C4-2B (cell line): Measurements from ENCODE around the gene DGKD.

Experiments
- H3K27ac ChIP-seq: fragments of 450-650 bp; 2 replicates; pipeline ENCODE4 v1.5.1; 2017
- CTCF ChIP-seq: fragments of 450-650 bp; conservative IDR thresholded peaks from 2 replicates; pipeline ENCODE4 v1.5.1; 2017; ENCODE audit warnings: mild to moderate bottlenecking
- ZFX ChIP-seq: fragments of 450-650 bp; IDR thresholded peaks from 2 replicates; pipeline ENCODE4 v1.6.1; 2017

Gene DGKD

DNA sequence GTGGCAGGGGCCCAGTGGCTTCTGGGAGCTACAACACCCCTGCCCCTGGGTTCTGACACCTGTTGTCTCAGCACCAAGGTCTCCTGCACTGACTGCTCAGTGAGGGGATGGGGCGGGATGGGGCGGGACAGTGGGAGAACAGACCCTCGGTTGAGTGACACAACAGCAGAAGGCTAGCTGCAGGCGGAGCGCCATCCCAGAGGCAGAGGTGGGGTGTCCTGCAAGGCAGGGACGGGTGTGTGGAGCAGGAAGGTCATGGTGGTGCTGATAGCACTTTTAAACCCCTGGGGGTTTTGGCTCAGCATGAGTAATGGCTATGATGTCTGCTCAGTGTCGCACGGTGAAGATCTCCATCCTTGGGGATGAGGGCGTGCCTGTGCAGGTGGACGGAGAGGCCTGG, 105.1 kb downstream of the DGKD start:
- TF ChIP-seq CTCF (no peak), ZFX (no peak)
- no peak overlapping the region for H3K27ac ChIP-seq

GRCh38 chr2:233460726-233461441, 106.6 kb downstream of the DGKD start:
- TF ChIP-seq CTCF: no peak
- TF ChIP-seq ZFX: no peak
- H3K27ac ChIP-seq: peak overlapping the region; percentile 64

DNA sequence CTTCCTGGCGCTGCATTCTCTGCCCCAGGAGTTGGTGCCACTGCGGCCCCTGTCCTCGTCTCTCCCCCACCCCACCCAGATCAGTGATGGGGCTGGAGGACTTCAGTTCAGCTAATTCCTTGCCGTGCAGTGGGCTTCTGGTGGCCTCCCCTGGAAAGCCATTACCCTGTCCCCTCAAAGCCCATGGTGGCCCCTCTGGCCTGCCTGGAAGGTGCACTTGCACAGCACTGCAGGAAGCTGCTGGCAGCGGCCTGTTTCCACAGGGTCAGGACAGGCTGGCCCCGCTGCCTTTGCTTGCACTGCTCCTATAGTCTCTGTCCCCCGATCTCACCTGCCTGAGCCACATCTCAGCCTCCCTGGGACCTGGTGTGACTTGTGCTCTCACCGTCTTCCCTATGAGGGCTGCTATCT, 107.2 kb downstream of the DGKD start:
- peak overlapping the region; percentile 64 for H3K27ac ChIP-seq
- no peak for TF ChIP-seq ZFX
- no peak for TF ChIP-seq CTCF

GRCh38 chr2:233462202-233462785, 108.0 kb downstream of the DGKD start:
- no peak for TF ChIP-seq ZFX
- no peak for TF ChIP-seq CTCF
- peak overlapping the region; percentile 64; the same call in 1 of the 2 replicates for H3K27ac ChIP-seq

DNA sequence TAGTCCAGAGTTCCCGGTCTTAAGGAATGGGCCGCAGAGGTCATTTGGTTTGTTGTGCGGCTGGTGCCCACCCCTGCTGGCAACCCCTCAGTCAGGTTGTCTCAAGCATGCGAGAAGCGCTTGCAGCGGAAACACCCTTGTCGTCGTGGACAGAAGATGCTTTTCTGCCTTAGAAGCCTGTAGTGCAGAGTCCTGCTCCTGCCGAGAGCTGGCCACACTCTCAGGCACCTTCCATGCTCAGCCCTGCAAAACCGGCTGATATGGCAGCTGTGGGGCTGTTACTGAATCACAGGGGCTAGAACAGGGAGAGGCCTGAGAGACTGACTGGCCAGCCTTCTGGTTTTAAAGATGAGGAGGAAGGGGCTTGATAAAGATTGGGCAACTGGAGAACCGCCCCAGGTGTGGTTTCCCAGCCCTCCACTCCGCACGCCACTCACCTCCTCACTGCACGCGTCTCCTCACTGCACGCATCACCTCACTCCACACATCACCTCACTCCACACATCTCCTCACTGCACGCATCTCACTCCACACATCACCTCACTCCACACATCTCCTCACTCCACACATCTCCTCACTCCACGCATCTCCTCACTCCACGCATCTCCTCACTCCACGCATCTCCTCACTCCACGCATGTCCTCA, 108.7 kb downstream of the DGKD start:
- no peak overlapping the region for H3K27ac ChIP-seq
- TF ChIP-seq CTCF (no peak), ZFX (no peak)

GRCh38 chr2:233463586-233463985, 109.3 kb downstream of the DGKD start:
- TF ChIP-seq ZFX (no peak), CTCF (no peak)
- no peak overlapping the region for H3K27ac ChIP-seq

GRCh38 chr2:233464056-233464455, 109.8 kb downstream of the DGKD start:
- no peak overlapping the region for H3K27ac ChIP-seq
- TF ChIP-seq CTCF: no peak
- TF ChIP-seq ZFX: no peak
